SK-N-MC (cell line): ENCODE measurements around the gene TXNDC16.

Experiments used
- EZH2 ChIP-seq: fragments of 200-600 bp; sonication (generic); IDR thresholded peaks from one replicate; pipeline ENCODE4 v1.6.1; 2017; ENCODE audit warnings: antibody characterized with exemption
- POLR2AphosphoS5 ChIP-seq: IDR thresholded peaks from 2 replicates; pipeline ENCODE4 v1.6.1; 2012; ENCODE audit warnings: mild to moderate bottlenecking, low read depth, low read length, borderline replicate concordance

GRCh38 chr14:52429451-52429850, 122.9 kb downstream of the TXNDC16 start:
- TF ChIP-seq EZH2 (no peak), POLR2AphosphoS5 (no peak)
